Amniotic stem cell (primary cell): ENCODE data around the gene RABL2B.
A peak's percentile ranks its signal among the peaks of the same experiment; 100 is the strongest.
"Not testable (repeated sequence)": the region's sequence is repeated elsewhere in the genome, so short reads cannot be mapped to it uniquely, and the experiment has no call there.

ENCODE experiments used
- DNase-seq: peaks from one replicate; lab custom pipeline; 2025; lab: John Stamatoyannopoulos, UW

RABL2B gene

DNA sequence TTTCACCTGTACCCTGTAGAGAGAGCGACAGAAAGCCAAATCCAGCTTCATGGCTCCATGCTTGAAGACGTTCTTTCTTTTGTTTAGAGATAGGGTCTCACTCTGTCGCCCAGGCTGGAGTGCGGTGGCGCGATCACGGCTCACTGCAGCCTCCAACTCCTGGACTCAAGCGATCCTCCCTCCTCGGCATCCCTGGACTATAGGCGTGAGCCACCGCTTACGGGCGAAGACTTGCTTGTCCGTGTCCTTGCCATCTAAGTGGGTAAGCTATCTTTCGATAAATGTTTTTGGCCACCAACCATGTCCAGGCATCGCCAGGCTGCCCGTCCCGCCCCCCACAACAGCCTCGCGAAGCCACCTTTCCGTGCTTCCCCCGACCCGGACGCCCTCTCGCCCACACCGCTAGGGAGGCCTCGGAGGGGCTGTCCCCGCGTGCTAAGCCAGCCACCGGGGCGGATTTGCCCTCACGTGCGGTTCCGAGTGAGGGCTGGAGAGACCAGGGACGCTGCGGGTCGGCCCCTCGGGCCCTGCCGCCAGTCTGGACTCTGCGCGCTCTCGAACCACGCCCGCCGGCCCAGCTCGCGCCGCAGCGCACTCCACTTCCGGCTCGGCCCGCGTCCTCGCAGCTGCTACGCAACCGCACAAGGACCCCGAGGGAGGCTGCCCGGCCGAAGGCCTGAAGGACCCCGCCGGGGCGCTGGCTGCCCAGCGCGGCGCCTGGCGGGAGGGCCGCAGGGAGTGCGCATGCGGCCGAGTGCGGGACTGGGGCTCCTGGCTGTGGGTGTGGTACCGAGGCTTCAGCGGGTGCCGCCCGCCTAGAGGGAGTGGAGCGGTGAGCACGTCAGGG lies at the start of gene RABL2B:
TSS of gene RABL2B (minus strand) at position 604 of the 847 bp plus-strand sequence. CDS start 1,342 bp downstream, outside the sequence.
- DNase-seq, result peak; percentile 65

- not testable (repeated sequence) for DNase-seq
These were observed 3.5 kb upstream of the RABL2B start for GRCh38 chr22:50786936-50787335.

DNA sequence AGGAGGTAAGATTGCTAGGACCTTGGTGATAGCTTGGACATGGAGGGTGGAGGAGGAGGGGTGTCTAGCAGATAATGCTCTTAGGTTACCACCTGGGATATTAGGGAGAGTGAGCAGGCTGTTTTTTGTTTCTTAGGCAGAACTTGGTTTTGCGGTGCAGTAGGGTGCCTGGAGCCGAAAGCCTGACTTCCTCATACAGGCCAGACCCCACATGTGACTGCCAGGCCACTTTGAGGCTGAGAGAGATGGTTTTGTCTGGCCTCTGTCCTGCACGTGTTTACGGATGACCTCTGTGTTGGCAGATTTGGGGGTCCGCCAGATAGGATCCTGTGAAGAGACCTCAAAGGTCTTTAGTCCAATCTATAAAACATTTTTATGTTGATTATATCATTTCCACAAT lies 1.9 kb upstream of the RABL2B start:
- not testable (repeated sequence) for DNase-seq

GRCh38 chr22:50783880-50784276 lies 442 bp upstream of the RABL2B start:
- not testable (repeated sequence) for DNase-seq

- not testable (repeated sequence) for DNase-seq
These were observed 1.2 kb downstream of the RABL2B start for GRCh38 chr22:50782253-50782652.

GRCh38 chr22:50780244-50780643 lies 3.2 kb downstream of the RABL2B start:
- not testable (repeated sequence) for DNase-seq

GRCh38 chr22:50777631-50778030 lies 5.8 kb downstream of the RABL2B start:
- DNase-seq, result not testable (repeated sequence)

- not testable (repeated sequence) for DNase-seq
These were observed 8.3 kb downstream of the RABL2B start for GRCh38 chr22:50775132-50775531.

GRCh38 chr22:50764288-50764687 lies 19.1 kb downstream of the RABL2B start:
- DNase-seq, result not testable (repeated sequence)

DNA sequence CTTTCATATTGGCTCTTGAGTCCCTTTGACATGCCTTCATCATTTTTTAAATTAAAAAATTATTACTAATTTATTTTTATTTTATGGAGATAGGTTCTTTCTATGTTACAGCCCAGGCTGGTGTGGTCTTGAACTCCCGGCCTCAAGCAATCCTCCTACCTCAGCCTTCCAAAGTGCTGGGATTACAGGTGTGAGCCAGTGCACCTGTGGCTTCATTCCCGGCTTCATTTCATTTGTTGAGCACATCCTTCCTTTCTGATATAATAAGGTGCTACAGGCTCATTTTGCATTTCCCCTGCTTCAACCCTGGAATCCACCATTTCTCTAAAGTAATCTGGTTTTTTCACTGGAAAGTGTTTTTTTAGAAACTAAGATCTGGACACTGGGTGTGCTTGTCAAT lies 21.6 kb downstream of the RABL2B start:
- not testable (repeated sequence) for DNase-seq

- not testable (repeated sequence) for DNase-seq
These were observed 23.7 kb downstream of the RABL2B start for GRCh38 chr22:50759597-50760341.

GRCh38 chr22:50756949-50757491 lies 26.4 kb downstream of the RABL2B start:
- not testable (repeated sequence) for DNase-seq

DNA sequence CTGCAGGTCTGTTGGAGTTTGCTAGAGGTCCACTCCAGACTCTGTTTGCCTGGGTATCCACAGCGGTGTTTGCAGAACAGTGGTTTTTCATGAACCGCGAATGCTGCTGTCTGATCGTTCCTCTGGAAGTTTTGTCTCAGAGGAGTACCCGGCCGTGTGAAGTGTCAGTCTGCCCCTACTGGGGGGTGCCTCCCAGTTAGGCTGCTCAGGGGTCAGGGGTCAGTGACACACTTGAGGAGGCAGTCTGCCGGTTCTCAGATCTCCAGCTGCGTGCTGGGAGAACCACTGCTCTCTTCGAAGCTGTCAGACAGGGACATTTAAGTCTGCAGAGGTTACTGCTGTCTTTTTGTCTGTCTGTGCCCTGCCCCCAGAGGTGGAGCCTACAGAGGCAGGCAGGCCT lies 27.0 kb downstream of the RABL2B start:
- DNase-seq, result not testable (repeated sequence)

GRCh38 chr22:50755251-50755650 lies 28.2 kb downstream of the RABL2B start:
- DNase-seq, result not testable (repeated sequence)

DNA sequence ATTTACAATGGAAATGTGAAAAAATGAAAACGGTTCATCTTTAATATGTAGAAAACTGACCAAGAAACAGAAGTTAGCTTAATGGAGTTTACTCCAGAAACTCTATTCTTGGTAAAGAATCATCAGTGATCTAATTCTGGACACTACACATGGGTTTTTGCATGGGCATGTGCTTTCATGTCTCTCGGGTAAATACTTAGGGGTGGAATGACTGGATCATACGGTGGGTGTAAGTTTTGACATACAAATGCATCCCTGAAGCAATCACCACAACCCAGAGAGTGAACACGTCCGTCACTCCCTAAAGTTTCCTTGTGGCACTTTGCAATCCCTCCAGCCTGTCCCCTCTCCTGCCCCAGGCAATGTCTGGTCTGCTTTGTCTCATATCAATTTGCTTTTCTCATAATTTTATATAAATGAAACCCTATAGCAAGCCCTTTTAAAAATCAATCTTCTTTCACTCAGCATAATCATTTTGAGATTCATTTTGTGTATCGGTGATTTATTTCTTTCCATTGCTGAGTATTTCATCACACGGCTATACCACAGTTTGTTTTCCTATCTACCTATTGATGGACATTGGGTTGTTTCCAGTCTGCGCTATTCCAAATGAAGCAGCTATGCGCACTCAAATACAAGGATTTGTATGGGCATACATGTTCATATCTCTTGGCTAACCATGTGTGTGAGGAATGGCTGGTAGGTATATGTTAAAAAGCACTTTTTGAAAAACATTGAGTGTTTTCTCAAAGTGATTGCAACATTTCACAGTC lies 33.9 kb downstream of the RABL2B start:
- not testable (repeated sequence) for DNase-seq

DNA sequence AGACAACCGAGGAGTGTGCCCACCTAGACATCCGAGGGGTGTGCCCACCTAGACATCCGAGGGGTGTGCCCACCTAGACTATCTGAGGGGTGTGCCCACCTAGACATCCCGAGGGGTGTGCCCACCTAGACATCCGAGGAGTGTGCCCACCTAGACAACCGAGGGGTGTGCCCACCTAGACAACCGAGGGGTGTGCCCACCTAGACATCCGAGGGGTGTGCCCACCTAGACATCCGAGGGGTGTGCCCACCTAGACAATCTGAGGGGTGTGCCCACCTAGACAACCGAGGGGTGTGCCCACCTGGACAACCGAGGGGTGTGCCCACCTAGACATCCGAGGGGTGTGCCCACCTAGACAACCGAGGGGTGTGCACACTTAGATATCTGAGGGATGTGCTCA lies 34.8 kb downstream of the RABL2B start:
- DNase-seq, result not testable (repeated sequence)

DNA sequence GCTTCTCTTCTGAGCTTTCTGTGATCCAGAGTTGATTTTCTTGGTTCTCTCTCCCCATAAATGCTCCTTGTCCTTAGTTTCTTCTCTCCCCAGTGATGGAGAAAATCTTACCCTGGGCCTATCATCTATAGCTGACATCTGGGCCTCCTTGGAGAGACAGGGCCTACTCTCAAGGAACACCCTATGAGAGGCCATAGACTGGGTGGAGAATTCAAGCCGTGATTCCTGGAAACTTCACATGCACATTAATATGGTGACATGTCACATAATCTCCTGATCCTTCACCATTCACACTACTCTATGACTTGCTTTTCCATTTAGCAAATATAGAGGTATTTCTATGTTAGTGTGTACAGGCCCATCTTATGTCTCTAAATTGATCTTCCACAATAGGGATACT lies 35.9 kb downstream of the RABL2B start:
- DNase-seq, result not testable (repeated sequence)

DNA sequence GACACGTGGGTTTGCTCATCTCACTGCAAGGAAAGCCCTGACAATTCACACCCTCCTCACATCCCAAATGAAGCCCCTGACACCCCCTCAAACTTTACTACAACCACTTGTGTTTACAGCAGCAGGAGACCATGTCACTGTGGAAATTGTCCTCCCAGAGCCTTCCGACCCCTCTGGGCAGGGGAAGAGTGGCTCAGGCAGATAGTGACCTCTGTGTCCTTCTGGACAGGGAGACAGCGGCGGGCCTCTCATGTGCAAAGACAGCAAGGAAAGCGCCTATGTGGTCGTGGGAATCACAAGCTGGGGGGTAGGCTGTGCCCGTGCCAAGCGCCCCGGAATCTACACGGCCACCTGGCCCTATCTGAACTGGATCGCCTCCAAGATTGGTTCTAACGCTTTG lies 39.0 kb downstream of the RABL2B start:
- DNase-seq, result not testable (repeated sequence)

DNA sequence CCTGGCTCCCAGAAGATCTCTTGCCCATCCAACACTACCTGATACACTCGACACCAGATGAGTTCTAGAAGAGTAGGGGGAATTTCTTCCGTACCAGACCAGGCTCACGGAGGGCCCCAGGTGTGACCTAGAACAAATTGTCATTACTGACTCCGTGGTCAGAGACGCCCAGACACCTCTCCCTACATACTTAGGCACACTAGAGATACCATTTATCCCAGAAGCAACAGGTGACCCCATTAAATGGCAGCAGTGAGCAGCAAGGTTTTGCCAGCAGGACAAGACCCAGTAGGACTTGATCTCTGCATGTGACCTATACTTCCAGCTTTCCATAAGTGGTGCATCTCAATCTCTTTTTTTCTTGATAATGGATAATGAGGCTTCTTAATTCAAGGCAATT lies 42.7 kb downstream of the RABL2B start:
- not testable (repeated sequence) for DNase-seq

GRCh38 chr22:50739894-50740293 lies 43.5 kb downstream of the RABL2B start:
- DNase-seq, result no peak

- no peak for DNase-seq
These were observed 44.2 kb downstream of the RABL2B start for GRCh38 chr22:50739279-50739691.
